ENCODE results near the gene WIPF1.

DNA sequence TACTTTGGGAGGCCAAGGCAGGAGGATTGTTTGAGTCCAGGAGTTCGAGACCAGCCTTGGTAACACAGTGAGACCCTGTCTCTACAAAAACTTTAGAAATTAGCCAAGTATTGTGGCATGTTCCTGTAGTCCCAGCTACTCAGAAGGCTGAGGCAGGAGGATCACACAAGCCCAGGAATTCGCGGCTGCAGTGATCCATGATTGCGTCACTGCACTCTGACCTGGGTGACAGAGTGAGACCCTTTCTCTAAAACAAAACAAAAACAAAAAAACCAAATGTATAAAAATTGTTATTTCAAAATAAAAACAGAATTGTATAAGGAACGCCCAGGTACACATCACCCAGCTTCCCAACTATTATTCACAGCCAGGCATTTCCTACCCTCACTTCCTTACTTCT, 56.7 kb downstream of the WIPF1 start:
- TF ChIP-seq CTCF (IDR thresholded peaks at IDR 0.05) (no peak), POLR2A (IDR thresholded peaks at IDR 0.05) (no peak)

Measured in esophagus squamous epithelium (tissue), 4 donors.